ENCODE measurements around the gene NEUROD2. TPM values are rescaled to one million over a fixed set of nuclear protein-coding genes. Genes with fewer than 3 reads are reported as not detected.

NEUROD2 gene
- total and polyA plus RNA-seq, 2 of the 8 experiments (the other 6 are each of a cell fraction or from before 2014, with no cell fraction given): not detected

DNA sequence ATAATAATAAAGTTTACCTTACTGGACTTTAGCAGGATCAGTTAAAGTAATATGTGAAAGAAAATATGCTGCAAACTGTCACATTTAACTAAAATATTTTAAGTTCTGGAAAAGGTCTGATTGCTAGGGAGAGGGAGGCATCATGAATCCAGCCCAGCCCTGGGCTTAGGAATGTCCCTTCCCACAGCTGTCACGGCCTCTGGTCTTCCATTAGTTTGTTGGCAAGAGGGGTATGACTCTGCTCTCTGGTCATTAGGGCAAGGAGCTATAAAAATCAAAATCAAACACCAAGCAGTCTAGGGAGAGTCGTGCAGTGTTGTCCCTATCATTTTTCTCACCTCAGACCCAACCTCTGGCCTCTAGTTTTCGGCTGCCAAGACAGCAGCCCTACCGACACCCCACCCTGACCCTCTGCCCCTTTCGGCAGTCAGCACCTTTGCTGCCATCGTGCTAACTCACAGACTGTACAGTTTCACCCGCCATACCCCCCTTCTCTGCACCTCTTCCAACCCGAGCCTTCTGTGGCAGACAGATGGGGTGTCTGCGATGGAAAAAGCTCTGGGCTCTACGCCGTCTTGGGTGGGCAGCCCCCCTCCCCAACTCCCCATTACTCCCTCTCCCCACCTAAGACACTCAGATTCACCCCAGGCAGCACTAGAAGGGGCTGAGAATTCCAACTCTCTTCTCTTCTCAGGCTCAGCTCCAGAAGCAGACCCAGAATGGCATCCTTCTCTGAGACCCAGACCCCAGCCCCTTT, 41.4 kb downstream of the NEUROD2 start:
- Histone ChIP-seq H3K14ac (ENCODE audit: insufficient read length) (no peak overlapping the region), H2BK5ac (ENCODE audit: low read depth, low read length) (no peak overlapping the region), H3K18ac (ENCODE audit: extremely low read depth, low read length) (no peak overlapping the region), H3K79me1 (ENCODE audit: low read depth, low read length) (no peaks in the 10 kb centered on the region), H3K79me2 (ENCODE audit: control insufficient read depth in 1 of 2, insufficient read depth in 2 of 2, low read length in 2 of 2) (no peaks in the 10 kb centered on the region), H2AK5ac (ENCODE audit: low read depth, low read length) (no peak overlapping the region), H3K4me1 (replicated peaks in 1 of 4; ENCODE audit: control insufficient read depth in 3 of 4, insufficient read depth in 4 of 4, low read length in 3 of 4) (peaks cover 4 to 7% (median 6%) of the 10 kb centered on the region in 4 experiments; a peak in 5 of 7 replicates), H3K9me3 (ENCODE audit: insufficient read depth in 2 of 2, low read depth in 1 of 2, low read length in 1 of 2) (no peaks in the 10 kb centered on the region), H3K23me2 (ENCODE audit: low read depth, low read length) (no peaks in the 10 kb centered on the region; the same call in 1 of the 2 replicates), H2BK15ac (ENCODE audit: low read length) (no peak overlapping the region), H3K36me3 (ENCODE audit: control insufficient read depth in 2 of 4, insufficient read depth in 4 of 4, low read length in 3 of 4) (no peaks in the 10 kb centered on the region; a peak in 1 of 8 replicates), H2AFZ (ENCODE audit: low read length) (no peak overlapping the region), H3K56ac (replicated peaks; ENCODE audit: insufficient read length, low read depth, low read length) (no peak overlapping the region), H3K4me3 (ENCODE audit: extremely low read depth in 1 of 4, insufficient read depth in 2 of 4, low read depth in 3 of 4, low read length in 4 of 4) (no peak overlapping the region), H3K23ac (ENCODE audit: insufficient read length) (no peak overlapping the region), H3K4ac (replicated peaks; ENCODE audit: insufficient read length, low read depth, low read length) (no peak overlapping the region), H4K20me1 (replicated peaks in 1 of 2; ENCODE audit: control insufficient read depth in 1 of 2, insufficient read depth in 2 of 2, low read length in 2 of 2) (peaks cover 0 to 2% of the 10 kb centered on the region in 2 experiments), H2BK20ac (ENCODE audit: low read length) (no peak overlapping the region), H2BK12ac (ENCODE audit: low read depth, low read length) (no peak overlapping the region), H4K5ac (ENCODE audit: insufficient read length, low read depth, low read length) (no peak overlapping the region), H3K27me3 (replicated peaks in 1 of 4; ENCODE audit: control insufficient read depth in 3 of 4, extremely low read depth in 1 of 4, insufficient read depth in 3 of 4, low read length in 3 of 4) (peaks cover 0 to 2% (median 0%) of the 10 kb centered on the region in 4 experiments; a peak in 2 of 7 replicates), H4K91ac (replicated peaks; ENCODE audit: insufficient read length, low read length) (no peak overlapping the region), H4K8ac (ENCODE audit: extremely low read depth, insufficient read depth, low read length) (no peak overlapping the region), H2BK120ac (replicated peaks; ENCODE audit: low read depth, low read length) (no peak overlapping the region), H3K4me2 (ENCODE audit: insufficient read depth in 1 of 2, low read depth in 2 of 2, low read length in 2 of 2) (no peak overlapping the region), H3K9ac (replicated peaks in 1 of 4; ENCODE audit: extremely low read depth in 1 of 4, low read depth in 3 of 4, low read length in 3 of 4) (no peak overlapping the region), H3K27ac (ENCODE audit: low read depth, low read length) (no peak overlapping the region)
- FAIRE-seq (no peak), DNase-seq (ENCODE audit: low read depth in 1 of 2, low spot score in 2 of 2) (no peak)
- CTCF ChIA-PET (ENCODE audit: partially characterized antibody): interaction anchor here (0.7 to 15.9 kb wide), 5 partner anchors 15 to 107 kb away, joined by 3 to 216 read pairs (median 10); no protein-coding TSS in a partner anchor
- WGBS, 2 experiments (ENCODE audit: extremely low coverage in 1 of 2, insufficient coverage in 1 of 2, insufficient read length in 1 of 2, insufficient replicate concordance in 2 of 2, low coverage in 1 of 2, low lambda C conversion rate in 2 of 2, missing lambda C conversion rate in 1 of 2): 87% methylated on average over 11 of the region's 11 CpGs; no CpG with 5 or more reads in 1 of the 2 experiments
- POLR2A ChIA-PET (ENCODE audit: partially characterized antibody): interaction anchor here (0.6 to 2.9 kb wide), 3 partner anchors 10 to 16 kb away, joined by 3 to 12 read pairs (median 7); no protein-coding TSS in a partner anchor
- TF ChIP-seq HDAC6 (IDR thresholded peaks at IDR 0.05; ENCODE audit: low read depth, low read length): no peak
- no peak for TF ChIP-seq KDM1A (IDR thresholded peaks at IDR 0.05; ENCODE audit: borderline replicate concordance, low read length)
- TF ChIP-seq SP4 (IDR thresholded peaks at IDR 0.05; ENCODE audit: low read length): no peak
- no peak for TF ChIP-seq CTBP2 (IDR thresholded peaks at IDR 0.05; ENCODE audit: borderline replicate concordance, insufficient read depth, insufficient read length, low read length)
- no peak for TF ChIP-seq CBX5 (IDR thresholded peaks at IDR 0.05; ENCODE audit: low read depth, low read length)
- TF ChIP-seq NANOG (IDR thresholded peaks at IDR 0.05; ENCODE audit: insufficient read depth, low read depth, low read length, poor library complexity, severe bottlenecking): no peak
- no peak for TF ChIP-seq SP2 (IDR thresholded peaks at IDR 0.05; ENCODE audit: low read length)
- TF ChIP-seq, protein P1, sequence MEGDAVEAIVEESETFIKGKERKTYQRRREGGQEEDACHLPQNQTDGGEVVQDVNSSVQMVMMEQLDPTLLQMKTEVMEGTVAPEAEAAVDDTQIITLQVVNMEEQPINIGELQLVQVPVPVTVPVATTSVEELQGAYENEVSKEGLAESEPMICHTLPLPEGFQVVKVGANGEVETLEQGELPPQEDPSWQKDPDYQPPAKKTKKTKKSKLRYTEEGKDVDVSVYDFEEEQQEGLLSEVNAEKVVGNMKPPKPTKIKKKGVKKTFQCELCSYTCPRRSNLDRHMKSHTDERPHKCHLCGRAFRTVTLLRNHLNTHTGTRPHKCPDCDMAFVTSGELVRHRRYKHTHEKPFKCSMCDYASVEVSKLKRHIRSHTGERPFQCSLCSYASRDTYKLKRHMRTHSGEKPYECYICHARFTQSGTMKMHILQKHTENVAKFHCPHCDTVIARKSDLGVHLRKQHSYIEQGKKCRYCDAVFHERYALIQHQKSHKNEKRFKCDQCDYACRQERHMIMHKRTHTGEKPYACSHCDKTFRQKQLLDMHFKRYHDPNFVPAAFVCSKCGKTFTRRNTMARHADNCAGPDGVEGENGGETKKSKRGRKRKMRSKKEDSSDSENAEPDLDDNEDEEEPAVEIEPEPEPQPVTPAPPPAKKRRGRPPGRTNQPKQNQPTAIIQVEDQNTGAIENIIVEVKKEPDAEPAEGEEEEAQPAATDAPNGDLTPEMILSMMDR (IDR thresholded peaks at IDR 0.05; ENCODE audit: control extremely low read depth in 1 of 3, insufficient read depth in 1 of 3, low read depth in 1 of 3, low read length in 3 of 3): no peak
- no peak for TF ChIP-seq CBX8 (IDR thresholded peaks at IDR 0.05; ENCODE audit: borderline replicate concordance, low read depth, low read length)
